GM19238 (cell line): ENCODE results near the gene ZC2HC1B.
A peak's percentile ranks its signal among the peaks of the same experiment; 100 is the strongest.
"Not testable (repeated sequence)": the region's sequence is repeated elsewhere in the genome, so short reads cannot be mapped to it uniquely, and the experiment has no call there.

Experiments used
- DNase-seq: peaks from one replicate; pipeline ENCODE4 v3.0.0; 2011; ENCODE audit warnings: low spot score; ENCODE audit not compliant: insufficient read length

ZC2HC1B gene

DNA sequence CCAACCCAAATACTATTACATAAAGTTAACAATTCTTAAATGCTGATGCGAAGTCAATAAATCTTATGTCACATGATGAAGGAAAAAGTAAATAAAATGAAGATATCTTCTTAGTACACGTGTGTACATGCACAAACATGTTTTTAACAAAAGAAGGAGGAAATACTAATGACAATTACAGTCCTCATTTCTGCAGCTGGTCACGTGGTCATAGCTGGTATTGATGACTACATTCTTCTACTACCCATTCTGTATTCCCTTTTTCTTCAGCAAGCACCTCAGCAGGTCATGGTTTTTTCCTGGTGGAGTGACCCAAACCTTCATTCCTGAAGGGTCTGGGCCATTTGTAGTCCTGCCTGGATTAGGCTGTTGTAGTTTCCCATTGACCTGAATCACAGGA lies 4.5 kb downstream of the ZC2HC1B start:
- not testable (repeated sequence) for DNase-seq

DNA sequence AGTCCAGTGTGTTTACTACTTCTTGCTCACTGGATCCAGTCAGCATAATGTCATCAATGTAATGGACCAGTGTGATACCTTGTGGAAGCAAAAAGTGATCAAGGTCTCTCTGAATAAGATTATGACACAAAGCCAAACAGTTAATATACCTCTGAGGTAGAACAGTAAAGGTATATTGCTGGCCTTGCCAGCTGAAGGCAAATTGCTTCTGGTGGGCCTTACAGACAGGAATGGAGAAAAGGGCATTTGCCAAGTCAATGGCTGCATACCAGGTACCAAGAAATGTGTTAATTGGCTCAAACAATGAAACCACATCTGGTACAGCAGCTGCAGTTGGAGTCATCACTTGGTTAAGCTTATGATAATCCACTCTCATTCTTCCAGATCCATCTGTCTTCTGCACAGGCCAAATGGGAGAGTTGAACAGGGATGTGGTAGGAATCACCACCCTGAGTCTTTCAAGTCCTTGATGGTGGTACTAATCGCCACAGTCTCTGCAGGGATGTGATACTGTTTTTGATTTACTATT lies 7.0 kb downstream of the ZC2HC1B start:
- not testable (repeated sequence) for DNase-seq

DNA sequence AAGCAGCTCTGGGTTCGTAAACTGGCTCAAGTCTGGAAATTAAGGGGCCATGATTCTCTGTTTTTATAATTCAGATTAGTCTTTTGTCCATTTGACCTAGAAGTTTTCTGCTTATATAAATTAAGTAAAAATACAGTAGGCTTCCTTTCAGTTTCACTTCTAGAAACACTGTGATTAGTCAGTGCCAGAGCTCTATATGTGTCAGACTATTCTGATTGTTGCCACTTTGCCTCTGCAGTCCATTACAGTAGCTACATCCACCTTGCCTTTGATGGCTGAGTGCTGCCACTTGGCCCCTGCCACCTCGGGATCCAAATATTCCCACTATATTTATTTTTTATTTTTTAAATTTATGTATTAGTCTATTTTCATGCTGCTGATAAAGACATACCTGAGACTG lies 7.9 kb downstream of the ZC2HC1B start:
- peak; percentile 4 for DNase-seq

DNA sequence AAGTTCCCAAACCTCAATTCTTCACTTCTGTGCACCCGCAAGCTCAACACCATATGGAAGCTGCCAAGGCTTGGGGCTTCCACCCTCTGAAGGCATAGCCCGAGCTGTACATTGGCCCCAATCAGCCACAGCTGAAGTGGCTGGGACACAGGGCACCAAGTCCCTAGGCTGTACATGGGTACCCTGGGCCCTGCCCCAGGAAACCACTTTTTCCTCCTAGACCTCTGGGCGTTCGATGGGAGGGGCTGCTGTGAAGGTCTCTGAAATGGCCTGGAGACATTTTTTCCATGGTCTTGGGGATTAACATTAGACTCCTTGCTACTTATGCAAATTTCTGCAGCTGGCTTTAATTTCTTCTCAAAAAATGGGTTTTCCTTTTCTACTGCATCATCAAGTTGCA lies 9.3 kb downstream of the ZC2HC1B start:
- not testable (repeated sequence) for DNase-seq

DNA sequence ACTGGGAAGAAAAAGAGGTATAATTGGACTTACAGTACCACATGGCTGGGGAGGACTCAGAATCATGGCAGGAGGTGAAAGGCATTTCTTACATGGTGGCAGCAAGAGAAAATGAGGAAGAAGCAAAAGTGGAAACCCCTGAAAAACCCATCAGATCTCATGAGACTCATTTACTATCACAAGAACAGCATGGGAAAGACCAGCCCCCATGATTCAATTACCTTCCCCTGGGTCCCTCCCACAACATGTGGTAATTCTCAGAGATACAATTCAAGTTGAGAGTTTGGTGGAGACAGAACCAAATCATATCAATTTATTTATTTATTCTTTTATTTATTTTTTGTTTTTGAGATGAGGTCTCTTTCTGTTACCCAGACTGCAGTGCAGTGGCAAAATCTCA lies 10.2 kb downstream of the ZC2HC1B start:
- DNase-seq, result not testable (repeated sequence)

DNA sequence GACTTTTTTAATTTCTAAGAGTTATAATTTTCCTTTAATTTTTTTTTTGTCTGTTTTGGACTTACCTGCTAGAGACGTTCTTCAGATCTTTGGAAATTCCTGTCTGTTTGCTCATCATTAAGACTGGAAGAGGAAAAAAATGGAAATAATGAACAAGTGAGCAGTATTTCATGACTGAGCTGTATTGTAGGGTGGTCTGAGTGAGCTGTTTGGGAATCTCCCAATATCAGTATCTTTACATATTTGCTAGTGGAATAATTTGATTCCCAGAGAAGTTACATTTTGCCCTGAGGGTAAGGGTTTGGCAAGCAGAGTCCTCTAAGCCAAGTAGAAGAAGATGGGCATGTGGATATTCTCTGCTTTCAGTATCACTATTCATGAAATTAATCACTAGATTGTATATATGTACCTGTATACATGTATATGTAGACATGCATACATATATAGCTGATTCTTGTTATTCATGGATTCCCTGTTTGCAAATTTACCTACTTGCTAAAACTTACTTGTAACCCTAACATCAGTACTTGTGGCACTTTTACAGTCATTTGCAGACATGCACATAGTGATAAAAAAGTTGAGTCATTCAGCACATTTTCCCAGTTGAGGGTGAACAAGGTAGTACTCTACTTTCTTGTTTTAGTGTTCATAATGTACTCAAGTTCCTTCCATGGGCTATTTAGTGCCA lies 13.5 kb downstream of the ZC2HC1B start:
- no peak for DNase-seq

DNA sequence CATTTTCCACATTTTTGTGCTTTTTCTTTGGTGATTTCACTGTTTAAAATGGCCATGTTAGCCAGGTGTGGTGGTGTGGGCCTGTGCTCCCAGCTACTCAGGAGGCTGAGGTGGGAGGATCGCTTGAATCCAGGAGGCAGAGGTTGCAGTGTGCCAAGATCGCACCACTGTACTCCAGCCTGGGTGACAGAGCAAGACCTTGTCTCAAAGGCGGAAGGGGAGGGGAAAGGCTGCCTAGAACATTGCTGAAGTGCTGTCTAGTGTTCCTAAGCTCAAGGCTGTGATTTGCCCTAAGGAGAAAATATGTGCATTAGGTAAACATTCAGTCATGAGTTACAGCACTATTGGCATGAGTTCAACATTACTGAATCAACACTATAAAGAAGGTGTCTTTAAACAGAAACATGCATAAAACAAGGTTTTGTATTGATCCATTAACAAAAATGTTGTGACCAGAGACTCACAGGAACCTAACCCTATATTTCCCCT lies 14.0 kb downstream of the ZC2HC1B start:
- no peak for DNase-seq

DNA sequence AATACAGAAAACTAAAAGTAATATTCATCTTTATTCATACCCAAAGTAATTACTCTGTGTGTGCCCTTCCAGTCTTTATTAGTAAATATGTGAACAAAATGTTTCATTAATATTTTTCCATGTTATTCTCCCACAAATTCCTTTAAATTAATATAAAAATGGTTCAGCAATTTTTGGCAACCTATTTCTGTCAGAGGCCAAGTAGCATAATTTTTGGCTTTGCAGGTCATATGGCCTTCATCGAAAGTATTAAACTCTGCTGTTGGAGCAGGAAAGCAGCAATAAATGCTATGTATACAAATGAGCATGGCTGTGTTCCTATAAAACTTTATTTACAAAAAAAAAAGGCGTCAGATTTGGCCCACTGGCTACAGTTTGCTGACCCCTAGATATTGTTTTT lies 16.1 kb downstream of the ZC2HC1B start:
- no peak for DNase-seq

DNA sequence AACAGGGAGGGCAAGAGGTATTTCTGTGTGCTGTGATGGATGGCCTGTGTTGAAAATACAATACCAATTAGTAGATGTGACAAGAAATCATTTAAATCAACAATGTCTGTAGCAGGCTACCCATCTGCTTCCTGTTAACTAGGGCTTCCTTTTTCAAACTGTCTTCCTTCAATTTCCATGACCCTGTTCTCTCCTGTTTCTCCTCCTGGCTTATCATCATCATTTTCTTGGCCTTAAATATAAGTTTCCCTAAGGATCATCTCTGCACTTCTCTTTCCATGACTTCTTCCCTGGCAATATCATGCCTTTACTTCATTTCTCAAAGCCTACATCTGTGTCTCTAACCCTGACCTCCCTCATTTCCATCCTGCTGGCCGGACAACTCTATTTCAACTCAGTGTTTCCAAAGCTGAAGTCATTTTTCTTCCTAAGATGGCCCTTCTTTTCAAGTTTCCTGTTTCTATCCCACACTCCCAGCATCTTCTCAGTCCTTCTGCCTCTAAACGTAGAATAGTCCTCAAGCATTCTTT lies 18.2 kb downstream of the ZC2HC1B start:
- DNase-seq, result no peak

DNA sequence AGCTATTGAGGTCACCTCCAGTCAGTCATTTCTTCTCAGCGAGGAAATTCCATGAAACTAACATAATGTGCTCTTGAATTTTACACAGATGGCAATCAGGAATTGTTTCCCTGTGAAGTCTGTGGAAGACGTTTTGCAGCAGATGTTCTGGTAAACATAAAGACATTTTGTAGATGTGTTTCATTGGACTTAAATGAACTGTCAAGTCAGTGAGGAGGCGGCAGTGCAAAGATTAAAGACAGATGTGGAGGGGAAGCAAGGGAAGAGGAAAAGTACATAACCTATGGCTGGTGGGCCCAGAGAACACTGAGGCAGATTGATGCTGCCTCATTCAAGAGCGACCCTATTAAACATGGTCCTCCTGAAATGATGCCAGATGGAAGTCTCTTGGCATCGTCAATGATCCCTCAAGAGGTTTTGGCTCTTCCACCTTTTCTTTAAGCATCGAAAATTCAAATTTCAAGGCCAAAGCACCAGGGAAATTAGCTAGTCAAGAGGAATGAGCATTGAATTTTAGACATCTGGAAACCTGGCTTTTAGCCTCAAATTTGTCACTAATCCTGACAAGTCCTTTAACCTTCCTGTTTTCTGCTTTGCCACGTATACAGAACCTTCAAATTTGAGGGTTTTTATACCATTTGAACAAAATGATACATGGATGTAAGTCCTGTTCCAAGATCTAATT lies 20.1 kb downstream of the ZC2HC1B start:
- DNase-seq, result no peak

DNA sequence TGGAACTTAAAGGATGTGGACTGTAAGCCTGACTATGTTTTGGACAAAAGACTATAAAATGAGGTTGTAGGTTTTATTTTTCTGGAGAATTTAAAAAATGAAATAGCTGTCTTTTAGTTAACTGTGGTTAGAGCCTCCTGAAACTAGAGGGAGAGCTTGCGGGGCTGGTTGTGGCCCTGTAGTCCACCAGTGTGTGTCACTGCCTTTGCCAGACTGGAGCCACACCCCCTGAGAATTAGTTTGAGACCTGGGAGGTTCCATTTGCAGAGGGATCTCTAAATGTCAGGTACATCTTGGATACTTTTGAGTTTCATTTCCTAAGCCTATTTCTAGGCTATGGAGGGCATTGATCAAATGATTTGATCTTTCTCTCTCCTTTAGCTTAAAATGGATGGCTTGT lies 20.8 kb downstream of the ZC2HC1B start:
- DNase-seq, result no peak

DNA sequence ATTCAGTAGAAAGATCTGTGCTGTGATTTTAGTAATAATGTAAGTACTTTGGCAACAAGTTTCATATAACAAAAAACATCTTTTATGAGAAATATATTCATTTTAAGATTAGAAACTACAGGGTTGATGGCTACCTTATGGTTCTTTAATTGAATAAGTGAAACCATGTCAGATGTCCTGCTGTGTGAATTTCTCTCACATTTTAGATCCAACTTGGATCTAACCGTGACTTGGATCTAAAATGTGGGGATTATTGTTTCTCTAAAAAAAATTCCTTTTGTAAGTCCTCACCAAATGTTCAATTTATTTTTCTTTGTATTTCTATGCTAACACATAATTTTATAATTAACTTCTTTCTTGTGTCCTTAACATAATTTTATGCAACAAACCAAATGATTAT lies 30.4 kb downstream of the ZC2HC1B start:
- DNase-seq, result no peak

DNA sequence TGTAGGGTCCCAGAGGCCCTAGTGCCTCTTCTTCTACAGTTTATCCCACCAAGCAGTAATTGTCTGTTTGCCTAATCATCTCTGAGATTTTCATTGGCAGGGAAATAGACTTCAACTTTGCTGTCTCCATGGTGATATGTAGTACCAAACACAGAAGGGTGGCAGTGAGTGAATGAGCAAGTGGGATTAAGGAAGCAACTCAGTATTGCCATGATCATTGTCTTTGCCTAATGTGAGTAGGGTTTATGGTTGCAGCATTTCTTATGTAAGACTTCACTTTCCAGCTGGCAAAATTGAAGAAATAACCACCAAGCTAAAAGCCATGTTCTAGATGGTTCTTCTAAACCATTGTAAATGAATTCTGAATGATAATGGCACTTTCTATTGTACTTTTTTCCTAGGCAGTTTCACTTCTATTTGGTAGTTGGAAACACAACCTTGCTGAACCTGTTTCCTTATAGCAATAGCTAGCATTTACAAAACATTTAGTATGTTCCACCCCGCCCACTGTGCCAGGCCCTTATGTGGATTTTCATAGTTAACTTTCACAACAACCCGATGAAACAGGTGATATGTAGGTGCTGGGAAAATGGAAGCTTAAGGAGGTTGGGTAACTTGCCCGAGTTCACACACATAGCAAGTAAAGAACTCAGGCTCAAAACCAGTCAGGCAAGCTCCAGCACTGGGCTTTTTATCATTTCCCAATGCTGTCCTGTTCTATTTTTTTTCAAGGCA lies 32.0 kb downstream of the ZC2HC1B start:
- DNase-seq, result no peak

DNA sequence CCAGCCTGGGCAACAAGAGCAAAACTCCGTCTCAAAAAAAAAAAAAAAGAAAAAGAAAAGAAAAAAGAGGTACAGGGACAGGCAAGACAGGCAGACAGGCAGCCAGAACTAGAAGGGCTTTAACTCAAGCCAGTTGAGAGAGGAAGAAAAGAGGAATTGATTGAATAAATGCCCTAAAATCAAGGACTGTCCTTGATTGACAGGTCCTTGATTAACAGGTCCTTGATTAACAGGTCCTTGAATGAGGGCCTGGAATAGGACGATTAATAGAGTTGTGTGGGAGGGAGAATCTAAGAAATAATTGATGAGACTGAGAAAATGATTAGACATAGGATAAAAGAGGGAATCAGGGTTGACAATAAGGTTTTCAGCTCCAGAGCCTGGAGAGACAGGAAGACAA lies 36.1 kb downstream of the ZC2HC1B start:
- no peak for DNase-seq

DNA sequence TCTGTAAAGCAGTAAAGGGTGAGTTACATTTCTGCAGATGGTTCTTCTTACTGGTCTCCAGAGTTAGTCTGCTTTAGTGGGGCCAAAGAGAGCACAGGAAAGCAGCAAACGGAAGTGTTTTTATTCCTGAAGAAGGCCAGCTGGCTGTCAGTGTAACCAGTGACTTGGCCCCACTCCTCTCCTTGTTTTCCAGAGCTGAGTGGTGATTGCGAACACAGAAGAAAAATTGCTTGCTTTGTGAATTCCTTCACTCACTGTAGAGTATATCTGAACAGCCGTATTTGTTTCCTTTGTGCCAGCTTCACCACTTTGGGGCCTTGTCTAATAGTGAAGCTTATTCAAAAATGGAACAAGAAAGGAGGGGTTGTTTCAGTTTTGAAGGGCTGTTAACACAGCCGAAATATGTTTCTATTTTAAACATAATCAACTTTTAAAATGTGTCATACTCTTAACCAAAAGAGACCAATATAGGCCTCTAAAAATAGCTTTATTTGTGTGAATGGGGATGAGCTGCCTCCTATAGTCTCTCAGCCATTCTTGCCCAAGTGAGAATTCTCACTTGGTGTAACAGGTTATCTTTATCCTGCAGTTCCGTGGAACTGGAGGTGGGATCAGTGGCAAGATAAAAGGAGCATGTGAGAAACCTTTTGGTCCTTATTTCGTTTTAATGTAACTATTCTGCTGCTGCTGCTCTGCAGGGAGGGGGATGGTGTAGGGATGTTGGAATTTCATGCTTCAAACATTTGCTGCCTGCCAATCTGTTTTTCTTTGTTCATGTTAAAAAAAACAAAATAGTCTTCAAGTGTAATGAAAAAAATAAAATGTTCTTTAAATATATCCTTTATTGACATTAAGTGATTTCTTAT lies 37.8 kb downstream of the ZC2HC1B start:
- peak; percentile 20 for DNase-seq

DNA sequence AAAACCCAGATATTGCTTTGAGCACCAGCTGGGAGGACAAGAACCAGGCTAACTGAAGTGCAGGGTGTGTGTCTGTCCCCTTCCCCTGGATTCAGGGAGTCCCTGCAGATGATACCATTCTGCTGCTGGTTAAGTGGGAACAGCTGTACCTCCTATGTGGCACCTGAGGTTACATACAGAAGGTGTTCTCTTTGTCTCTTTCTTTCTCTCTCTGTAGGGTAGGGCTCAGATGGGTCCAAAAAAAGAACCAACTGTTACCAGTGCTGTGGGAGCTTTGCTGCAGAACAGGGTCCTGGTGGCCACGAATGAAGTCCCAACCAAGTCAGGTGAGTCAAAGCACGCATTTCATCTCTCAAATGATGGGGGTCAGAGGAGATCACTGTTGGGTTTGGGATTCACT lies 38.6 kb downstream of the ZC2HC1B start:
- DNase-seq, result no peak

DNA sequence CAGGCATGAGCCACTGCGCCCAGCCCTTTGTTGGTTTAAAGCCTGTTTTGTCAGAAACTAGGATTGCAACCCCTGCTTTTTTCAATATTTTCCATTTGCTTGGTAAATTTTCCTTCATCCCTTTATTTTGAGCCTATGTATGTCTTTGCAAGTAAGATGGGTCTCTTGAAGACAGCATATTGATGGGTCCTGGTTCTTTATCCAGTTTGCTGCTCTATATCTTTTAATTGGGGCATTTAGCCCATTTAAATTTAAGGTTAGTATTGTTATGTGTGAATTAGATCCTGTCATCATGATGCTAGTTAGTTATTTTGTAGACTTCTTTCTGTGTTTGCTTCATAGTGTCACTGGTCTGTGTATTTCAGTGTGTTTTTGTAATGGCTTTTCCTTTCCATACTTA lies 46.8 kb downstream of the ZC2HC1B start:
- no peak for DNase-seq

DNA sequence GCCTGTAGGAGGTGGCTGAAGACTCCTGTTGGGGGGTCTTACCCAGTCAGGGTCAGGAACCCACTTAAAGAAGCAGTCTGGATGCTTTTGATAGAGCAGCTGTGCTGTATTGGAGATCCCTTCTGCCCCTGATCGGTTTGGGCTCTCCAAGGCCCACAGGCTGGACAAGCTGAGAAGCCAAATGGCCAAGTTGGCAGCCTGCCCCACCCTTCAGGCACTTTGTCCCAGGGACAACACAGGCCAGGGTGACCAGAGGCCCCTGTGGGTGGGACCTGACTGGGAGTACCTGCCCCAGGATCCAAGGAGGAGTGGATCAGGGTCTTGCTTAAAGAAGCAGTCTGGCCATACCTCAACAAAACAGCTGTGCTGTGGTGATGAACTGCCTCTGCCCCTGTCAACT lies 48.4 kb downstream of the ZC2HC1B start:
- DNase-seq, result no peak

DNA sequence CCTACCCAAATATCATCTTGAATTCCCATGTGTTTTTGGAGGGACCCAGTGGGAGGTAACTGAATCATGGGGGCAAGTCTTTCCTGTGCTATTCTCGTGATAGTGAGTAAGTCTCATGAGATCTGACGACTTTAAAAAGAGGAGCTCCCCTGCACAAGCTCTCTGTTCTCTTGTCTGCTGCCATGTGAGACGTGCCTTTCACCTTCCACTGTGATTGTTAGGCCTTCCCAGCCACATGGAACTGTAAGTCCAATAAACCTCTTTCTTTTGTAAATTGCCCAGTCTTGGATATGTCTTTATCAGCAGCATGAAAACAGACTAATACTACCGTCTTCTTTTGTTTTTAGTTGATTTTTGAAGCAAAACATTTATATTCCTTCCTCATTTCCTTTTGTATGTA lies 52.8 kb downstream of the ZC2HC1B start:
- DNase-seq, result not testable (repeated sequence)

DNA sequence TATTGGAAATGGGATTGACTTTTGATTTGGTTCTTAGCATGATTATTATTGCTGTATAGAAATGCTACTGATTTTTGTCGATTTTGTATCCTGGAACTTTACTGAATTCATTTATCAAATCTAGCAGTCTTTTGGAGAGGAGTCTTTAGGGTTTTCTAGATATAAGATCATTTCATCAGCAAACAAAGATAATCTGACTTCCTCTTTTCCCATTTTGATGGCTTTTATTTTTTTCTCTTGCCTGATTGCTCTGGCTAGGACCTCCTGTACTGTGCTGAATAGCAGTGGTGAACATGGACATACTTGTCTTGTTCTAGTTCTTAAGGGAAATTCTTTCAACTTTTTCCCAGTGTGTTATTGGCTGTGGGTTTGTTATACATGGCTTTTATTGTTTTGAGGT lies 64.6 kb downstream of the ZC2HC1B start:
- no peak for DNase-seq

DNA sequence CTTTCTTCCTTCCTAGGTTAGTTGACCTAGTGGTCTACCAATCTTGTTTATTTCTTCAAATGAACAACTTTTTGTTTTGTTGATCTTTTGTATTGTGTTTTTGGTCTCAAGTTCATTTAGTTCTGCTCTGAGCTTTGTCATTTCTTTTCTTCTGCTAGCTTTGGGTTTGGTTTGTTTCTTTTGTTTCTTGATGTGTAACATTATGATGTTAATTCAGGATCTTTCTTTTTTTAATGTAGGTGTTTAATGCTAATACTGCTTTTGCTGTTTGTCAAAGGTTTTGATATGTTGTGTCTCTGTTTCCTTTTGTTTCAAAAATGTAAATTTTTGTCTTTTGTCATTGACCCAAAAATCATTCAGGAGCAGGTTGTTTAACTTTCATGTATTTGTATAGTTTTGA lies 65.7 kb downstream of the ZC2HC1B start:
- no peak for DNase-seq
